SU-DHL-6 (cell line): ENCODE data around the gene PXDN.

ENCODE experiments used
- H2AFZ ChIP-seq: fragments of 200-600 bp; sonication (generic); 2 replicates; pipeline ENCODE4 v1.6.1; 2014; ENCODE audit warnings: low read depth, mild to moderate bottlenecking, moderate library complexity, mixed read lengths, antibody characterized with exemption, low read length; ENCODE audit not compliant: severe bottlenecking
- H3F3A ChIP-seq: fragments of 200-600 bp; shearing (Covaris generic); 2 replicates; pipeline ENCODE4 v1.6.0; 2016; ENCODE audit warnings: antibody characterized with exemption, mild to moderate bottlenecking; ENCODE audit not compliant: insufficient read depth
- H3K27ac ChIP-seq: fragments of 200-600 bp; sonication (generic); 2 replicates; pipeline ENCODE4 v1.5.1; 2016; ENCODE audit warnings: low read depth, mild to moderate bottlenecking, low read length, moderate library complexity, mixed read lengths
- H3K27me3 ChIP-seq: fragments of 200-600 bp; sonication (generic), shearing (Covaris generic); 2 replicates; pipeline ENCODE4 v1.6.0; 2014; ENCODE audit warnings: mild to moderate bottlenecking, low read length
- H3K36me3 ChIP-seq: fragments of 200-600 bp; sonication (generic); 2 replicates; pipeline ENCODE4 v1.6.1; 2014; ENCODE audit warnings: mild to moderate bottlenecking, low read length, mixed read lengths
- H3K4me2 ChIP-seq: fragments of 300-600, 200-600 bp; shearing (Covaris generic), sonication (generic); 2 replicates; pipeline ENCODE4 v1.6.0; 2014; ENCODE audit warnings: low read length, low read depth, mild to moderate bottlenecking; ENCODE audit not compliant: poor library complexity, severe bottlenecking
- H3K4me3 ChIP-seq: fragments of 200-600 bp; sonication (generic); 2 replicates; pipeline ENCODE4 v1.5.1; 2014; ENCODE audit warnings: antibody characterized with exemption, low read length, mild to moderate bottlenecking, mixed read lengths; ENCODE audit not compliant: insufficient read depth, poor library complexity, severe bottlenecking
- H3K79me2 ChIP-seq: fragments of 200-600 bp; sonication (generic); 2 replicates; pipeline ENCODE4 v1.6.1; 2014; ENCODE audit warnings: mild to moderate bottlenecking, low read length, moderate library complexity; ENCODE audit not compliant: insufficient read depth
- H3K9ac ChIP-seq: fragments of 200-600 bp; sonication (generic); 2 replicates; pipeline ENCODE4 v1.7.0; 2014; ENCODE audit warnings: mild to moderate bottlenecking, low read length
- H3K9me2 ChIP-seq: fragments of 200-600 bp; sonication (generic); replicated peaks from 2 replicates; pipeline ENCODE4 v1.6.1; 2014; ENCODE audit warnings: low read length; ENCODE audit not compliant: insufficient read depth
- H3K9me3 ChIP-seq: fragments of 200-600 bp; sonication (generic); 2 replicates; pipeline ENCODE4 v1.6.1; 2014; ENCODE audit warnings: low read length, mixed read lengths; ENCODE audit not compliant: insufficient read depth
- H4K20me1 ChIP-seq: fragments of 200-600 bp; sonication (generic); 2 replicates; pipeline ENCODE4 v1.6.1; 2014; ENCODE audit warnings: low read depth, mild to moderate bottlenecking, antibody characterized with exemption, low read length, moderate library complexity, mixed read lengths
- EZH2phosphoT487 ChIP-seq: fragments of 200-600 bp; sonication (generic), shearing (Covaris generic); conservative IDR thresholded peaks from 2 replicates; pipeline ENCODE4 v1.6.1; 2018; ENCODE audit warnings: mild to moderate bottlenecking, antibody characterized with exemption, low read length, moderate library complexity, mixed read lengths
- TF ChIP-seq, protein P1 (sequence below): fragments of 200-600 bp; sonication (generic); IDR thresholded peaks from one replicate; pipeline ENCODE4 v1.5.1; 2017; ENCODE audit warnings: antibody characterized with exemption, mild to moderate bottlenecking, low read length, moderate library complexity; ENCODE audit not compliant: insufficient read depth, poor library complexity, severe bottlenecking

The PXDN gene

DNA sequence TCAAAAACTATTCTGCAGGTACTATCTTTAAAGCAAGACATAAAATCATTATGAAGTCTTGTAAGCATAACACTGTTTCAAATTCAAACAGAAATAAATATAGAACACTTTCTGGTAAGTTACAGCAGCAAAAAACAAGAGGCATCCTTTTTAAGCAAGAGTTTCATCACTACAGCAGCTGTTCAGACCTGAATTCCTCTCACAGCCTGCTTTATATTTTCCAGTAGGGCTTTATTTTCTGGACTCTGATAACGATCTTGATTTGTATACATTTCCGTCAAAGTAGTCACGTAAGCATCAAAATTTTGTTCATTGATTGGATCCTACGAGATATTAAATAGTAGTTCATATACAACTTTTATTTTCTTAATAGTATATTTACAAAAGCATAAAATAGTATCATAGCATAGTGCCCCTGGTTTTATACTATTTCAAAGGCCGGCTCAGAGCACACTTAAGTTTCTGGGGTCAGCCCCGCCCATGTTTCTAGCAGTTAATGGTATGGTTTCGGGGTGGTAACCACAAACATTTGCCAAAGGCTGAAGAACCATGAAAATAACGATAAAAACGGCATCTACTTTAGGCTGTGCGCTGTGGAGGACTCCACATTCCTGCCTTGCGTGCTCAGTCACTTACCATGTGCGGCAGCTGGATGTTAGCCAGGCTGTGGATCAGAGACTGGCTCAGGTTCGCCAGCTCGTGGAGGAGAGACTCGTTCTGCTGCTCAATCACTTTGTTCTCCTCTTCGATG, 47.5 kb upstream of the PXDN start:
- Histone ChIP-seq H3K27me3 (no peaks in the 10 kb centered on the region), H3F3A (no peaks in the 10 kb centered on the region), H3K27ac (no peak overlapping the region), H3K9ac (no peak overlapping the region), H3K79me2 (no peaks in the 10 kb centered on the region), H3K36me3 (no peaks in the 10 kb centered on the region), H3K9me3 (no peaks in the 10 kb centered on the region), H4K20me1 (no peaks in the 10 kb centered on the region), H3K4me2 (no peak overlapping the region), H2AFZ (no peak overlapping the region), H3K9me2 (no peaks in the 10 kb centered on the region), H3K4me3 (no peak overlapping the region)
- TF ChIP-seq, protein P1, sequence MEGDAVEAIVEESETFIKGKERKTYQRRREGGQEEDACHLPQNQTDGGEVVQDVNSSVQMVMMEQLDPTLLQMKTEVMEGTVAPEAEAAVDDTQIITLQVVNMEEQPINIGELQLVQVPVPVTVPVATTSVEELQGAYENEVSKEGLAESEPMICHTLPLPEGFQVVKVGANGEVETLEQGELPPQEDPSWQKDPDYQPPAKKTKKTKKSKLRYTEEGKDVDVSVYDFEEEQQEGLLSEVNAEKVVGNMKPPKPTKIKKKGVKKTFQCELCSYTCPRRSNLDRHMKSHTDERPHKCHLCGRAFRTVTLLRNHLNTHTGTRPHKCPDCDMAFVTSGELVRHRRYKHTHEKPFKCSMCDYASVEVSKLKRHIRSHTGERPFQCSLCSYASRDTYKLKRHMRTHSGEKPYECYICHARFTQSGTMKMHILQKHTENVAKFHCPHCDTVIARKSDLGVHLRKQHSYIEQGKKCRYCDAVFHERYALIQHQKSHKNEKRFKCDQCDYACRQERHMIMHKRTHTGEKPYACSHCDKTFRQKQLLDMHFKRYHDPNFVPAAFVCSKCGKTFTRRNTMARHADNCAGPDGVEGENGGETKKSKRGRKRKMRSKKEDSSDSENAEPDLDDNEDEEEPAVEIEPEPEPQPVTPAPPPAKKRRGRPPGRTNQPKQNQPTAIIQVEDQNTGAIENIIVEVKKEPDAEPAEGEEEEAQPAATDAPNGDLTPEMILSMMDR, result no peak
- no peak for TF ChIP-seq EZH2phosphoT487

DNA sequence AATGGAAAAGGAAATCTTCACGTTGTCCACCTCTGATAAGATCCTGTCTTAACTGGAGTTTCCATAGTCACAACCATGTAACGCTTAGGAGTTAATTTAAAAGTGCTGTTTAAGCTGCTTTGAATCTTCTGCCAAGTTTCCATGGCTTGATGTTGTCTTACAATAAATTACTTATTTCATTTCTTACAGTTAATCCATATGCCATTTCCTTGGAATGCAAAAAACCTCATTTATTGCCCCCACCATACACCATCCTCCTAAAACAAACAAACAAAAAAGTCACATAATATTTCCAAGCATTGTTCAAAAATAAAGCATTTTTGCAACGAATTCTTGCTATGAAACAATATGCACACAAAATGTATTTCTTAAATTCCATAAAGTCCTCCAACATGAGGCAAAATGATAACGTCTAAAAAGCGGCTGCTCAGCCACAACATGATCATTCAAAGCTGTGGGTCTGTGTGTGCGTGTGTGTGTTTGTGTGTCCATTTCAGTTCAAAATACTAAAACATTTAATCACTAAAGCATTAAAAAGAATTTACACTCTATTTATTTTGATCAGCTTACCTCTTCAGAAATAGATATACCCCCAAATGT, 46.8 kb upstream of the PXDN start:
- Histone ChIP-seq H3K9ac (no peak overlapping the region), H3K36me3 (no peaks in the 10 kb centered on the region), H3K27me3 (no peaks in the 10 kb centered on the region), H3K9me3 (no peaks in the 10 kb centered on the region), H3K27ac (no peak overlapping the region), H3K79me2 (no peaks in the 10 kb centered on the region), H3F3A (no peaks in the 10 kb centered on the region), H3K4me3 (no peak overlapping the region), H2AFZ (no peak overlapping the region), H3K4me2 (no peak overlapping the region), H3K9me2 (no peaks in the 10 kb centered on the region), H4K20me1 (no peaks in the 10 kb centered on the region)
- TF ChIP-seq, protein P1, result no peak
- no peak for TF ChIP-seq EZH2phosphoT487

DNA sequence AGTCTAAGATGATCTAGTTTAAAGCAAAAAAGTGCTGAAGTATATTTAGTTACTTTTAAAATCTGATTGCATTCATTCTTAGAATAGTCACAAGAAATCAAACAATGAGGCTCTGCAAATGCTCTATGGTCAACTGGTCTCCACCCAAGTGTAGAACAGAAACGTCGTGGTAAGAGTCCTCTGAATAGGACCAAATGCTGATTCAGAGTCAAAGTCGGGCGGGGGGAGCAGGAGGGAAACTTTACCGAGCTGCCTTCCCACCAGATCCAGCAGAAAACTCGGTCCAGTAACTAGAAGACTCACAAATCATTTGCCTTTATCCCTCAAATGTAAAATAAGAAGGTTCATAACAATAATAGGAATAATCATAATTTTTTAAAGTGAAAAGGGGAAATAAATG, 46.2 kb upstream of the PXDN start:
- no peak overlapping the region for H3K9ac ChIP-seq
- H3K79me2 ChIP-seq, result no peaks in the 10 kb centered on the region
- H3K36me3 ChIP-seq, result no peaks in the 10 kb centered on the region
- no peaks in the 10 kb centered on the region for H4K20me1 ChIP-seq
- H3K9me3 ChIP-seq, result no peaks in the 10 kb centered on the region
- TF ChIP-seq, protein P1, result no peak
- no peak for TF ChIP-seq EZH2phosphoT487
- H3F3A ChIP-seq, result no peaks in the 10 kb centered on the region
- H3K9me2 ChIP-seq, result no peaks in the 10 kb centered on the region
- H3K27ac ChIP-seq, result no peak overlapping the region
- H3K4me2 ChIP-seq, result no peak overlapping the region
- no peaks in the 10 kb centered on the region for H3K27me3 ChIP-seq
- no peak overlapping the region for H2AFZ ChIP-seq
- H3K4me3 ChIP-seq, result no peak overlapping the region
